IMR-90 (cell line): ENCODE measurements around the gene CTNND2. TPM values are rescaled to one million over a fixed set of nuclear protein-coding genes. Genes with fewer than 3 reads are reported as not detected.

Experiments used
- ATAC-seq: fragments of 200-7000 bp; cut with Tn5 transposase; 2 replicates; pipeline ENCODE4 v1.9.1; 2020; ENCODE audit warnings: low read depth, mild to moderate bottlenecking, moderate library complexity
- BruUV-seq: library from RNA; stranded (reverse); fragments of 400-500 nt; replicated peaks from 2 replicates; lab custom pipeline; 2021; lab: Mats Ljungman, UMichigan
- CTCF ChIA-PET: fragments of 300-600 bp; formaldehyde crosslinking; extraction: SDS; loops from one replicate; lab custom pipeline; 2021; ENCODE audit warnings: antibody characterized with exemption; lab: Yijun Ruan, JAX
- POLR2A ChIA-PET: fragments of 300-600 bp; sonication (Branson Sonifier 250); formaldehyde crosslinking; loops from one replicate; lab custom pipeline; 2022; ENCODE audit warnings: antibody characterized with exemption; ENCODE audit not compliant: unreplicated experiment; lab: Charles Lee
- DNase-seq: peaks from one replicate; pipeline ENCODE4 v3.0.0; 2013
- H2AFZ ChIP-seq: replicated peaks from 2 replicates; pipeline ENCODE3; 2013; ENCODE audit warnings: low read length, mild to moderate bottlenecking; ENCODE audit not compliant: poor library complexity
- H2AK5ac ChIP-seq: 2 replicates; pipeline ENCODE4 v1.6.1; 2013; ENCODE audit warnings: low read depth, low read length, inconsistent platforms
- H2AK9ac ChIP-seq: replicated peaks from 2 replicates; pipeline ENCODE3; 2013; ENCODE audit warnings: mild to moderate bottlenecking, low read depth, low read length, moderate library complexity; ENCODE audit not compliant: poor library complexity
- H2BK120ac ChIP-seq: 2 replicates; pipeline ENCODE4 v1.6.1; 2013; ENCODE audit warnings: low read depth, low read length, inconsistent platforms
- H2BK15ac ChIP-seq: 3 replicates; pipeline ENCODE4 v1.6.1; 2013; ENCODE audit warnings: low read depth, low read length, inconsistent platforms
- H2BK20ac ChIP-seq: 2 replicates; pipeline ENCODE4 v1.6.1; 2013; ENCODE audit warnings: low read depth, mild to moderate bottlenecking, inconsistent platforms, low read length, moderate library complexity
- H2BK5ac ChIP-seq: 2 replicates; pipeline ENCODE4 v1.6.1; 2013; ENCODE audit warnings: mild to moderate bottlenecking, low read depth, low read length, inconsistent platforms; ENCODE audit not compliant: poor library complexity, severe bottlenecking
- H3K14ac ChIP-seq: replicated peaks from 2 replicates; pipeline ENCODE4 v1.6.1; 2013; ENCODE audit warnings: low read depth, low read length, inconsistent platforms
- H3K18ac ChIP-seq: 2 replicates; pipeline ENCODE4 v1.6.1; 2013; ENCODE audit warnings: low read depth, low read length, control low read depth
- H3K23ac ChIP-seq: 2 replicates; pipeline ENCODE4 v1.6.1; 2013; ENCODE audit warnings: low read depth, low read length, inconsistent platforms
- H3K27ac ChIP-seq: 2 replicates; pipeline ENCODE4 v1.5.1; 2013; ENCODE audit warnings: mild to moderate bottlenecking, control low read depth, low read length; ENCODE audit not compliant: insufficient read depth
- H3K27me3 ChIP-seq: 2 replicates; pipeline ENCODE4 v1.6.1; 2013; ENCODE audit warnings: low read length; ENCODE audit not compliant: control insufficient read depth, insufficient read depth
- H3K36me3 ChIP-seq: 2 replicates; pipeline ENCODE4 v1.6.1; 2013; ENCODE audit warnings: low read length, mixed read lengths; ENCODE audit not compliant: control insufficient read depth, insufficient read depth
- H3K4ac ChIP-seq: 2 replicates; pipeline ENCODE4 v1.6.1; 2013; ENCODE audit warnings: low read depth, low read length, inconsistent platforms
- H3K4me1 ChIP-seq: 2 replicates; pipeline ENCODE4 v1.6.1; 2013; ENCODE audit warnings: low read length, mixed read lengths; ENCODE audit not compliant: control insufficient read depth, insufficient read depth
- H3K4me2 ChIP-seq: 2 replicates; pipeline ENCODE4 v1.6.1; 2013; ENCODE audit warnings: low read depth, mild to moderate bottlenecking, control low read depth, low read length, moderate library complexity
- H3K4me3 ChIP-seq: 2 replicates; pipeline ENCODE4 v1.5.1; 2013; ENCODE audit warnings: low read depth, mild to moderate bottlenecking, control low read depth, low read length, moderate library complexity; ENCODE audit not compliant: insufficient read depth
- H3K56ac ChIP-seq: 2 replicates; pipeline ENCODE4 v1.6.1; 2013; ENCODE audit warnings: low read length, inconsistent platforms; ENCODE audit not compliant: insufficient read depth; ENCODE audit errors: extremely low read depth
- H3K79me1 ChIP-seq, 2 experiments: 2 replicates each; pipeline ENCODE4 v1.6.1; 2013; ENCODE audit warnings: low read length in 2 of 2, inconsistent platforms in 1 of 2, low read depth in 1 of 2
- H3K9ac ChIP-seq: 2 replicates; pipeline ENCODE4 v1.6.1; 2013; ENCODE audit warnings: low read depth, low read length, control low read depth
- H3K9me1 ChIP-seq: 2 replicates; pipeline ENCODE4 v1.6.1; 2013; ENCODE audit warnings: low read length, inconsistent platforms; ENCODE audit not compliant: insufficient read depth
- H3K9me3 ChIP-seq: 2 replicates; pipeline ENCODE4 v1.6.1; 2013; ENCODE audit warnings: low read length; ENCODE audit not compliant: control insufficient read depth, insufficient read depth
- H4K20me1 ChIP-seq: 2 replicates; pipeline ENCODE4 v1.6.1; 2013; ENCODE audit warnings: low read length, inconsistent platforms; ENCODE audit not compliant: insufficient read depth
- H4K5ac ChIP-seq: 2 replicates; pipeline ENCODE4 v1.6.1; 2013; ENCODE audit warnings: mild to moderate bottlenecking, low read depth, low read length, control low read depth
- H4K8ac ChIP-seq, 2 experiments: 2 replicates each; pipeline ENCODE4 v1.6.1; 2013; ENCODE audit warnings: low read depth in 2 of 2, low read length in 2 of 2, control low read depth in 1 of 2, inconsistent platforms in 1 of 2
- H4K91ac ChIP-seq: 2 replicates; pipeline ENCODE4 v1.6.1; 2013; ENCODE audit warnings: low read depth, low read length, inconsistent platforms; ENCODE audit not compliant: insufficient read depth
- MAFK ChIP-seq: IDR thresholded peaks from 2 replicates; pipeline ENCODE4 v1.6.1; 2012; ENCODE audit warnings: low read depth, low read length, improper control_type of control experiment
- WGBS, 2 experiments: methylation state at CpG; one replicate each; pipeline versions ENCODE4 v1.1.5 to v1.1.7; 2013; ENCODE audit warnings: missing lambda C conversion rate in 2 of 2; ENCODE audit not compliant: insufficient read length in 1 of 2; ENCODE audit errors: extremely low coverage in 2 of 2; 5-methylcytosine and 5-hydroxymethylcytosine counted together
- dilution Hi-C: fragments of 300-500 bp; cut with HindIII; formaldehyde crosslinking; loops from one replicate; pipeline ENCODE4 v1.14.3; 2018; ENCODE audit warnings: low sequenced_read_pairs; ENCODE audit not compliant: unreplicated experiment
- in situ Hi-C: fragments of 300-500 bp; cut with MboI; formaldehyde crosslinking; loops from 3 replicates; pipeline ENCODE4 v1.14.3; 2019; ENCODE audit warnings: low sequenced_read_pairs, inconsistent platforms, mixed read lengths
- intact Hi-C: fragments of 100-400 bp; cut with micrococcal nuclease; formaldehyde crosslinking; loops from 2 replicates; pipeline ENCODE4 v1.10.0; 2022
- polyA plus RNA-seq, 3 experiments: library from polyadenylated mRNA; depleted of rRNA; stranded (reverse); fragments of >200 nt; gene quantifications; 2 replicates each; pipeline ENCODE4 v1.2.3, GENCODE V29; 2012; ENCODE audit warnings: low replicate concordance in 1 of 3
- total RNA-seq: library from RNA; depleted of rRNA; stranded (reverse); fragments of >200 nt; gene quantifications from 2 replicates; pipeline ENCODE4 v1.2.3, GENCODE V29; 2012

The CTNND2 gene
- total and polyA plus RNA-seq, 2 of the 4 experiments (the other 2 are of a cell fraction) = not detected

- Histone ChIP-seq H3K4me2 (no peak overlapping the region), H4K20me1 (no peaks in the 10 kb centered on the region), H4K91ac (no peak overlapping the region), H3K4me3 (no peak overlapping the region), H3K27ac (no peak overlapping the region), H3K56ac (no peak overlapping the region), H2AK5ac (no peak overlapping the region), H2BK120ac (no peak overlapping the region), H2AK9ac (no peak overlapping the region), H3K4ac (no peak overlapping the region), H3K9ac (no peak overlapping the region), H2BK5ac (no peak overlapping the region), H3K9me1 (no peaks in the 10 kb centered on the region), H3K27me3 (no peaks in the 10 kb centered on the region), H4K8ac (no peak overlapping the region), H3K4me1 (no peaks in the 10 kb centered on the region), H3K18ac (no peak overlapping the region), H2BK15ac (no peak overlapping the region), H3K79me1 (no peaks in the 10 kb centered on the region), H4K5ac (no peak overlapping the region), H3K9me3 (no peaks in the 10 kb centered on the region), H3K23ac (no peak overlapping the region), H2BK20ac (no peak overlapping the region), H3K14ac (no peak overlapping the region), H3K36me3 (no peaks in the 10 kb centered on the region), H2AFZ (no peak overlapping the region)
- no peak for ATAC-seq
- TF ChIP-seq MAFK = no peak
- in situ Hi-C loops = no loop called here
- ChIA-PET POLR2A (no interaction called here), CTCF (no interaction called here)
- intact Hi-C loops = no loop called here
- dilution Hi-C loops = no loop called here
- no TSS peak for BruUV-seq
- DNase-seq = no peak
- WGBS, 2 experiments = no CpG with 5 or more reads among the region's 4 CpGs
Measured at GRCh38 chr5:11289208-11289607, 615.0 kb downstream of the CTNND2 start.
